Choroid plexus epithelial cell (primary cell): ENCODE results near the gene LIN52.
A peak's percentile ranks its signal among the peaks of the same experiment; 100 is the strongest.

Experiments used
- DNase-seq: peaks from one replicate; pipeline ENCODE4 v3.0.0-alpha.2; 2010; ENCODE audit warnings: low read depth
- H3K4me3 ChIP-seq: 2 replicates; pipeline ENCODE4 v1.5.1; 2011; ENCODE audit warnings: low read depth, mild to moderate bottlenecking, control low read depth, low read length, moderate library complexity
- CTCF ChIP-seq: conservative IDR thresholded peaks from 2 replicates; pipeline ENCODE4 v1.5.1; 2011; ENCODE audit warnings: low read depth, mild to moderate bottlenecking, control low read depth, inconsistent platforms, low read length, moderate library complexity

Gene LIN52

GRCh38 chr14:74049876-74050495, 34.8 kb upstream of the LIN52 start:
- DNase-seq, result no peak
- TF ChIP-seq CTCF, result no peak

GRCh38 chr14:74062809-74063150, 22.0 kb upstream of the LIN52 start:
- no peak for TF ChIP-seq CTCF

More at GRCh38 chr14:74049876-74050495, 34.8 kb upstream of the LIN52 start:
- H3K4me3 ChIP-seq, result no peak overlapping the region

GRCh38 chr14:74064426-74064825, 20.3 kb upstream of the LIN52 start:
- no peak overlapping the region for H3K4me3 ChIP-seq
- no peak for DNase-seq
- no peak for TF ChIP-seq CTCF

More at GRCh38 chr14:74062809-74063150, 22.0 kb upstream of the LIN52 start:
- DNase-seq, result peak; percentile 14
- no peak overlapping the region for H3K4me3 ChIP-seq

GRCh38 chr14:74064883-74065282, 19.9 kb upstream of the LIN52 start:
- peak; percentile 30 for DNase-seq
- TF ChIP-seq CTCF, result no peak
- H3K4me3 ChIP-seq, result no peak overlapping the region

- no peak for TF ChIP-seq CTCF
- DNase-seq, result peak; percentile 62
- no peak overlapping the region for H3K4me3 ChIP-seq
These were observed 18.8 kb upstream of the LIN52 start for GRCh38 chr14:74065746-74066575.

GRCh38 chr14:74077401-74077800, 7.4 kb upstream of the LIN52 start:
- DNase-seq, result no peak
- H3K4me3 ChIP-seq, result no peak overlapping the region
- TF ChIP-seq CTCF, result no peak
